ENCODE results near the gene ZNF407. TPM values are rescaled to one million over a fixed set of nuclear protein-coding genes. Genes with fewer than 3 reads are reported as not detected.

ZNF407 gene
- total RNA-seq, 5 donors from 2014 or later (not counting 1 experiment from before 2014, with no cell fraction given): 22.9 to 37.4 (median 24.4) TPM

DNA sequence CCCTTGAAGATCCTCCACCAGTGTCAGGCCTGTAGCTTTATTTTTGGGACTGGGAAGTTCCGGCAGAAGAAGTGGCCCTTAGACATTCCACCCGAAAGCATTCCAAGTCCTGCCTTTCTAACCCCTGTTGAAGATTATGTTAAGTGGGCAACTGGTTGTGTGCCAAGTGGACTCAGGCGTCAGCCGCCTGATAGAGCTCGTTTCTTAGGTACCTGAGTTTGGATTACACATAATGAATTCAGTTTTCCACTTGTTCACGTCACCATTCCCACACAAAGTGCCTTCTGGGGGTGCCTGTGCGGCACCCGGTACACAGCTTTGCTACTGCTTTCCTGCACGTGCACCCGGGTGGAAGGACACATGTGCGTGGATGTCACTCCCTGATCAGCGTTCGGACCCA lies 454.8 kb downstream of the ZNF407 start:
- peaks cover 2 to 5% of the 10 kb centered on the region in 2 donors for H3K36me3 ChIP-seq (ENCODE audit: control insufficient read depth in 2 of 2, extremely low read depth in 1 of 2, insufficient read depth in 1 of 2, low read length in 1 of 2)
- H3K4me3 ChIP-seq (ENCODE audit: control insufficient read depth in 1 of 2, extremely low read depth in 1 of 2, low read length in 1 of 2): no peak overlapping the region
- no peaks in the 10 kb centered on the region for H3K9me3 ChIP-seq
- no peak overlapping the region for H3K27ac ChIP-seq (ENCODE audit: low read length)
- WGBS (ENCODE audit: insufficient coverage): 95% methylated on average over 4 of the region's 13 CpGs
- Mint-ChIP-seq H3K27ac (no peak overlapping the region), H3K27me3 (no peaks in the 10 kb centered on the region), H3K9me3 (no peaks in the 10 kb centered on the region), H3K4me3 (no peak overlapping the region), H3K36me3 (peaks cover 14% of the 10 kb centered on the region), H3K4me1 (peaks cover 0 to 5% (median 0%) of the 10 kb centered on the region in 3 donors)
- no peaks in the 10 kb centered on the region for H3K4me1 ChIP-seq (ENCODE audit: control insufficient read depth in 1 of 2, extremely low read depth in 1 of 2, insufficient read depth in 2 of 2, low read length in 2 of 2)
- POLR2A ChIA-PET: no interaction called here
- CTCF ChIA-PET: no interaction called here
- H3K27me3 ChIP-seq (replicated peaks in 1 of 2; ENCODE audit: control insufficient read depth in 2 of 2, extremely low read depth in 1 of 2, insufficient read depth in 2 of 2, low read length in 1 of 2): no peaks in the 10 kb centered on the region
- DNase-seq: no peak
- ATAC-seq (replicated peaks in 1 of 4): no peak

DNA sequence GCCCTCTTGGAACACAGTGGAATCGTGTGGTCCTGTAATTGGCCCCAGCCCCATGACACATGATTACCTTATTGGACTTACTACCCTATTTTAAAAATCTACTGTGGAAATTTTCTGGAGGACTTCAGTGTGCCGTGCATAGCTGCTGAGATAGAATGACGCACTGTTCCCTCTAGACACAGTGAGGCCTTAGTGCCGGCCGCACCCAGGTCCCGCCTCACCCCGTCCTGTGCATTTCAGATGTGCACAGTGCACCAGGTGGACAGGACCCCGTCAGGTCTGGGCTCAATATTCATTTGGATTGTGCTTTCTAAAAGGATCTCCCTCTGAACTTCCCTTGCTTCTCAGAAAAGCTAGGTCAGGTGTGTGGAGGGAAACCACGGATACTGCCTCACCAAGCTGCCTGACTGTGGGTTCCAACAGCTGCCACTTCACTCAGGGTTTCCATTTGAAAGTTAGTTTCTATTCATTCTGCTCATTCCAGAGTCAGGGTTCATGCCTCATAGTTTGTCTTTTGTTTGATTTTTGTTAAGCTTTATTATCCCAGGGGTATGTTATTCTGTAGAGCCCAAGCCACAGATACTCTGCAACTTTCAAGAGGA lies 455.5 kb downstream of the ZNF407 start:
- peak overlapping the region in 1 of 2 donors; percentile 11 for H3K27ac Mint-ChIP-seq
- H3K27me3 Mint-ChIP-seq: no peaks in the 10 kb centered on the region
- ATAC-seq (replicated peaks in 1 of 4) (no peak), DNase-seq (no peak)
- Histone ChIP-seq H3K4me1 (ENCODE audit: control insufficient read depth in 1 of 2, extremely low read depth in 1 of 2, insufficient read depth in 2 of 2, low read length in 2 of 2) (no peaks in the 10 kb centered on the region), H3K27me3 (replicated peaks in 1 of 2; ENCODE audit: control insufficient read depth in 2 of 2, extremely low read depth in 1 of 2, insufficient read depth in 2 of 2, low read length in 1 of 2) (no peaks in the 10 kb centered on the region), H3K9me3 (no peaks in the 10 kb centered on the region), H3K4me3 (ENCODE audit: control insufficient read depth in 1 of 2, extremely low read depth in 1 of 2, low read length in 1 of 2) (no peak overlapping the region), H3K36me3 (ENCODE audit: control insufficient read depth in 2 of 2, extremely low read depth in 1 of 2, insufficient read depth in 1 of 2, low read length in 1 of 2) (peaks cover 2 to 5% of the 10 kb centered on the region in 2 donors), H3K27ac (ENCODE audit: low read length) (no peak overlapping the region)
- no peaks in the 10 kb centered on the region for H3K9me3 Mint-ChIP-seq
- ChIA-PET CTCF (no interaction called here), POLR2A (no interaction called here)
- peaks cover 13% of the 10 kb centered on the region for H3K36me3 Mint-ChIP-seq
- H3K4me1 Mint-ChIP-seq: peaks cover 0 to 5% (median 0%) of the 10 kb centered on the region in 3 donors
- 90% methylated on average over 7 of the region's 9 CpGs for WGBS (ENCODE audit: insufficient coverage)
- H3K4me3 Mint-ChIP-seq: no peak overlapping the region

DNA sequence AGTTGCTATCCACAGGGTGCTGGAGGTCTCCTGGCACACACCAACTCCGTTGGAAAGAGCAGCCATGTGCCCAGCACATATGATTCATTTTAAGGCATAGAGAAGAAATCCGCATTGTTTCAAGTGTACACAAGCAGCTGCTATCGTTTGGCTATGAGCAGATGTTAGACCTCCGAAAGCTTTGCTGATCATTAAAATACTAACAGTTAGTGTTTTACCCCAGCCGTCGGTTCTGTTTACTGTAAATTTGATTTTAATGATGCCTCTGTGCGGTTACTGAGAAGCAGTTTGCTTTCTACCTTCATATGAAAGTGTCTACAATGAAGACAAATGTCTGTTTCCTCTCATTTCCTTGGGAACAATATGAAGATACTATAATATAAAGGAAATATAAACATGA lies 456.4 kb downstream of the ZNF407 start:
- no peak for ATAC-seq (replicated peaks in 1 of 4)
- no peak for DNase-seq
- H3K27ac Mint-ChIP-seq: no peak overlapping the region
- peaks cover 0 to 5% (median 0%) of the 10 kb centered on the region in 3 donors for H3K4me1 Mint-ChIP-seq
- H3K9me3 Mint-ChIP-seq: no peaks in the 10 kb centered on the region
- 100% methylated on average over 2 of the region's 7 CpGs for WGBS (ENCODE audit: insufficient coverage)
- Histone ChIP-seq H3K36me3 (ENCODE audit: control insufficient read depth in 2 of 2, extremely low read depth in 1 of 2, insufficient read depth in 1 of 2, low read length in 1 of 2) (peaks cover 2 to 5% of the 10 kb centered on the region in 2 donors), H3K9me3 (no peaks in the 10 kb centered on the region), H3K4me3 (ENCODE audit: control insufficient read depth in 1 of 2, extremely low read depth in 1 of 2, low read length in 1 of 2) (no peak overlapping the region), H3K27me3 (replicated peaks in 1 of 2; ENCODE audit: control insufficient read depth in 2 of 2, extremely low read depth in 1 of 2, insufficient read depth in 2 of 2, low read length in 1 of 2) (no peaks in the 10 kb centered on the region), H3K4me1 (ENCODE audit: control insufficient read depth in 1 of 2, extremely low read depth in 1 of 2, insufficient read depth in 2 of 2, low read length in 2 of 2) (no peaks in the 10 kb centered on the region), H3K27ac (ENCODE audit: low read length) (no peak overlapping the region)
- no peaks in the 10 kb centered on the region for H3K27me3 Mint-ChIP-seq
- no peak overlapping the region for H3K4me3 Mint-ChIP-seq
- H3K36me3 Mint-ChIP-seq: peaks cover 8% of the 10 kb centered on the region
- CTCF ChIA-PET: no interaction called here
- POLR2A ChIA-PET: no interaction called here

DNA sequence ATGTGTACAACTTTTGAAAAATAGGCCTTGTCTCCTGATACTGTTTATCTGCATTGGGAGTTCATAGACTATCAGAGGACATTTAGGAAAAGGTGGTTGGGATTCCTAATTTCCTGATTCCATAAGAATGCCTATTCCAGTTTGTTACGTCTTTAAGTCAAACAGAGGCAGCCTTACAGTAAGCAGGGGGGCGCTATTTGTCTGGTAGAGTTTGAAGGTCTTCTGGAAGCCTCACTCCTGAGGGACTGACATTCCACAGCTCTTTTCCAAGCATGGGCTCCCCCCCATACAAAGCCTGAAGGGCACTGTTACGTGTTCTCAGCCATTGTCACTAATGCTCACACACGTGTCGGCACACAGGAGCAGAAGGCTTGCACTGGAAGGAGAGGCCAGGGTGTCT lies 456.9 kb downstream of the ZNF407 start:
- Histone ChIP-seq H3K27me3 (replicated peaks in 1 of 2; ENCODE audit: control insufficient read depth in 2 of 2, extremely low read depth in 1 of 2, insufficient read depth in 2 of 2, low read length in 1 of 2) (no peaks in the 10 kb centered on the region), H3K9me3 (no peaks in the 10 kb centered on the region), H3K4me1 (ENCODE audit: control insufficient read depth in 1 of 2, extremely low read depth in 1 of 2, insufficient read depth in 2 of 2, low read length in 2 of 2) (no peaks in the 10 kb centered on the region), H3K27ac (ENCODE audit: low read length) (no peak overlapping the region), H3K4me3 (ENCODE audit: control insufficient read depth in 1 of 2, extremely low read depth in 1 of 2, low read length in 1 of 2) (no peak overlapping the region), H3K36me3 (ENCODE audit: control insufficient read depth in 2 of 2, extremely low read depth in 1 of 2, insufficient read depth in 1 of 2, low read length in 1 of 2) (peaks cover 2 to 5% of the 10 kb centered on the region in 2 donors)
- no peak for DNase-seq
- ATAC-seq (replicated peaks in 1 of 4): no peak
- no CpG with 5 or more reads among the region's 5 CpGs for WGBS (ENCODE audit: insufficient coverage)
- Mint-ChIP-seq H3K4me1 (peaks cover 0 to 5% (median 0%) of the 10 kb centered on the region in 3 donors), H3K27ac (no peak overlapping the region), H3K27me3 (no peaks in the 10 kb centered on the region), H3K9me3 (no peaks in the 10 kb centered on the region), H3K4me3 (no peak overlapping the region), H3K36me3 (peaks cover 12% of the 10 kb centered on the region)
- ChIA-PET CTCF (no interaction called here), POLR2A (no interaction called here)

DNA sequence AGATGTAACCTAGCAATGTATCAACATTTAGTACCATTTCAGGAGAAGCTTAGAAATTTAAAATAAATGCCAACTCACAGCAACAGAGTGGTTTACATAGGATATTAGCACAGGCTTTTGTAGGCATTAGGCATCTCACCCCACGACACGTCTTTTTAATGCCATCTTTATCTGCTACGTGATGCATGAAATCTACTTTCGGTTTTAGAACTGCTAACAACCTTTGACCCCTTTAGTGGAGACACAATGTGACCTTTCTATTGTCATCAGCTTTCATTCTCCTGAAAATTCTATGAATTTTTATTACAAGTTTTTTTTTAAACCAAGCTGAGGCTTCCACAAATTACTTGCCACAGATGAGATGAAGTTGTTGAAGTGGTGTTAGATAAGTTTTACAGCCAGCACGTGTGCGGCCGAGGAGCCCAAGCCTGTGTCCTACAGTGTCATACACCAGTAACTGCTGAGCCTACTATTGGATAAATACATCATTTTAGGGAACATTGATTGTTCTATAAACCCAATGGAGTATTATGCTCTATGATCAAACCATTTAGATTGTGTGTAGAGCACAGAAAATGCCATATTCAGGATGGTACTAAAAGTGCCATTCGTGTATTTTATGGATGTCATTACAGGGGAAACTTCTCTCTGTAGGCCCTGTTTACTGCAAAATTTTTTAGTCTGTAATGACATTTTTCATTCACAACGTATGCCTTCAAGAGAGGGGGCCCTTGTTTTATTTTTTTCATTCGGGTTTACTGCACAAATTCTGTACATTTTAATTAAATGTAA lies 459.7 kb downstream of the ZNF407 start:
- 100% methylated on average over 2 of the region's 10 CpGs for whole genome bisulfite sequencing (ENCODE audit: insufficient coverage)
- Histone ChIP-seq H3K9me3 (no peaks in the 10 kb centered on the region), H3K36me3 (ENCODE audit: control insufficient read depth in 2 of 2, extremely low read depth in 1 of 2, insufficient read depth in 1 of 2, low read length in 1 of 2) (peaks cover 4 to 5% of the 10 kb centered on the region in 2 donors), H3K4me1 (ENCODE audit: control insufficient read depth in 1 of 2, extremely low read depth in 1 of 2, insufficient read depth in 2 of 2, low read length in 2 of 2) (no peaks in the 10 kb centered on the region), H3K4me3 (ENCODE audit: control insufficient read depth in 1 of 2, extremely low read depth in 1 of 2, low read length in 1 of 2) (no peak overlapping the region), H3K27ac (ENCODE audit: low read length) (no peak overlapping the region), H3K27me3 (replicated peaks in 1 of 2; ENCODE audit: control insufficient read depth in 2 of 2, extremely low read depth in 1 of 2, insufficient read depth in 2 of 2, low read length in 1 of 2) (no peaks in the 10 kb centered on the region)
- peaks cover 23% of the 10 kb centered on the region for H3K36me3 Mint-ChIP-seq
- CTCF ChIA-PET: interaction anchor here in 1 of 2 donors (0.7 kb wide), 1 partner anchor 500 kb away, joined by 3 read pairs; no protein-coding TSS in a partner anchor
- H3K27me3 Mint-ChIP-seq: no peaks in the 10 kb centered on the region
- POLR2A ChIA-PET: no interaction called here
- no peak overlapping the region for H3K27ac Mint-ChIP-seq
- DNase-seq (no peak), ATAC-seq (replicated peaks in 1 of 4) (no peak)
- no peaks in the 10 kb centered on the region for H3K9me3 Mint-ChIP-seq
- H3K4me1 Mint-ChIP-seq: peaks cover 0 to 12% (median 0%) of the 10 kb centered on the region in 3 donors
- no peak overlapping the region for H3K4me3 Mint-ChIP-seq

DNA sequence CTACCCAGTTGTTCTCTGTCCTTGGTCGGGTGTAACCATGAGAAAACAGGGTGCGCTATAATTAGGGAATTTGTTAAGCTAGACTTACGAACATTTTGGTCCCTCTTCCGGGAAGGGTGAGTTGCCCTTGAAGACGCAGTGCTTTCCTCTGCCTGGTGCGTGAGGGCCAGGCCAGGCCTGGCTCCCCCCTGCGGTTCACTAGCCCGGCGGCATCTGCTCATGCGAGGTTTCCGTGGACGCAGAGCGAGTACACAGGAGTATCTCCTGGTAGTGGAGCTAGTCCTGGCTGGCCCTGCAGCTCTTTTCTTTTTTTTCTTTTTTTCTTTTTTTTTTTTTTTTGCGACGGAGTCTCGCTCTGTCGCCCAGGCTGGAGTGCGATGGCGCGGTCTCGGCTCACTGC lies 462.5 kb downstream of the ZNF407 start:
- H3K4me3 Mint-ChIP-seq: no peak overlapping the region
- ChIA-PET POLR2A (no interaction called here), CTCF (interaction anchor here in 1 of 2 donors (0.7 to 0.8 kb wide), 2 partner anchors 10 to 1661 kb away, joined by 5 to 9 read pairs; no protein-coding TSS in a partner anchor)
- H3K27ac Mint-ChIP-seq: no peak overlapping the region
- H3K36me3 ChIP-seq (ENCODE audit: control insufficient read depth in 2 of 2, extremely low read depth in 1 of 2, insufficient read depth in 1 of 2, low read length in 1 of 2): peaks cover 11 to 15% of the 10 kb centered on the region in 2 donors
- no peaks in the 10 kb centered on the region for H3K9me3 Mint-ChIP-seq
- no peak for DNase-seq
- no peak for ATAC-seq (replicated peaks in 1 of 4)
- peaks cover 36% of the 10 kb centered on the region for H3K36me3 Mint-ChIP-seq
- no peaks in the 10 kb centered on the region for H3K9me3 ChIP-seq
- no peaks in the 10 kb centered on the region for H3K27me3 ChIP-seq (replicated peaks in 1 of 2; ENCODE audit: control insufficient read depth in 2 of 2, extremely low read depth in 1 of 2, insufficient read depth in 2 of 2, low read length in 1 of 2)
- H3K4me1 Mint-ChIP-seq: peaks cover 0 to 10% (median 0%) of the 10 kb centered on the region in 3 donors
- H3K27ac ChIP-seq (ENCODE audit: low read length): no peak overlapping the region
- no peak overlapping the region for H3K4me3 ChIP-seq (ENCODE audit: control insufficient read depth in 1 of 2, extremely low read depth in 1 of 2, low read length in 1 of 2)
- no peaks in the 10 kb centered on the region for H3K27me3 Mint-ChIP-seq
- H3K4me1 ChIP-seq (ENCODE audit: control insufficient read depth in 1 of 2, extremely low read depth in 1 of 2, insufficient read depth in 2 of 2, low read length in 2 of 2): no peaks in the 10 kb centered on the region
- 99% methylated on average over 7 of the region's 21 CpGs for WGBS (ENCODE audit: insufficient coverage)
